GM18519 (cell line): Measurements from ENCODE around the gene CDKN1A.
"Not testable (repeated sequence)": the region's sequence is repeated elsewhere in the genome, so short reads cannot be mapped to it uniquely, and the experiment has no call there.

ENCODE experiments used
- ATAC-seq: cut with Tn5 transposase; IDR thresholded peaks from one replicate; pipeline ENCODE4 v1.9.1; 2021; ENCODE audit warnings: mild to moderate bottlenecking, moderate library complexity; ENCODE audit not compliant: unreplicated experiment, low FRiP score

Gene CDKN1A

DNA sequence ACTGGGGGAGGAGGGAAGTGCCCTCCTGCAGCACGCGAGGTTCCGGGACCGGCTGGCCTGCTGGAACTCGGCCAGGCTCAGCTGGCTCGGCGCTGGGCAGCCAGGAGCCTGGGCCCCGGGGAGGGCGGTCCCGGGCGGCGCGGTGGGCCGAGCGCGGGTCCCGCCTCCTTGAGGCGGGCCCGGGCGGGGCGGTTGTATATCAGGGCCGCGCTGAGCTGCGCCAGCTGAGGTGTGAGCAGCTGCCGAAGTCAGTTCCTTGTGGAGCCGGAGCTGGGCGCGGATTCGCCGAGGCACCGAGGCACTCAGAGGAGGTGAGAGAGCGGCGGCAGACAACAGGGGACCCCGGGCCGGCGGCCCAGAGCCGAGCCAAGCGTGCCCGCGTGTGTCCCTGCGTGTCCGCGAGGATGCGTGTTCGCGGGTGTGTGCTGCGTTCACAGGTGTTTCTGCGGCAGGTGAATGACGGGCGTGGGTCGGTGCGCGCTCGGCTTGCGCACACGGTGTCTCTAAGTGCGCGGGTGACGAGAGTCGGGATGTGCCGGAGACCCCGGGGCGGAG is at the start of gene CDKN1A:
CDKN1A (plus strand) TSS at position 227 of the 555 bp plus-strand sequence. CDS start 5,388 bp downstream, outside the sequence.
- peak; percentile 33 for ATAC-seq

DNA sequence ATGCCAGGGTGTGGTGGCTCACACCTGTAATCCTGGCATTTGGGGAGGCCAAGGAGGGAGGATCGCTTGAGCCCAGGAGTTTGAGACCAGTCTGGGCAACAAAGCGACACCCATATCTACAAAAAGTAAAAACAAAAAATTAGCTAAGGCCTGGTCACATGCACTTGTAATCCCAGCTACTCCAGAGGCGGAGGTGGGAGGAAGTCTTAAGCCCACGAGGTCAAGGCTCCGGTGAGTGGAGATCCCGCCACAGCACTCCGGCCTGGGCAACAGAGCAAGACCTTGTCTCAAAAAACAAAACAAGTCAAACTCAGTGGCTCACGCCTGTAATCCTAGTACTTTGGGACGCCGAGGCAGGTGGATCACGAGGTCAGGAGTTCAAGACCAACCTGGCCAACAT is 48.7 kb upstream of the CDKN1A start:
- no peak for ATAC-seq

DNA sequence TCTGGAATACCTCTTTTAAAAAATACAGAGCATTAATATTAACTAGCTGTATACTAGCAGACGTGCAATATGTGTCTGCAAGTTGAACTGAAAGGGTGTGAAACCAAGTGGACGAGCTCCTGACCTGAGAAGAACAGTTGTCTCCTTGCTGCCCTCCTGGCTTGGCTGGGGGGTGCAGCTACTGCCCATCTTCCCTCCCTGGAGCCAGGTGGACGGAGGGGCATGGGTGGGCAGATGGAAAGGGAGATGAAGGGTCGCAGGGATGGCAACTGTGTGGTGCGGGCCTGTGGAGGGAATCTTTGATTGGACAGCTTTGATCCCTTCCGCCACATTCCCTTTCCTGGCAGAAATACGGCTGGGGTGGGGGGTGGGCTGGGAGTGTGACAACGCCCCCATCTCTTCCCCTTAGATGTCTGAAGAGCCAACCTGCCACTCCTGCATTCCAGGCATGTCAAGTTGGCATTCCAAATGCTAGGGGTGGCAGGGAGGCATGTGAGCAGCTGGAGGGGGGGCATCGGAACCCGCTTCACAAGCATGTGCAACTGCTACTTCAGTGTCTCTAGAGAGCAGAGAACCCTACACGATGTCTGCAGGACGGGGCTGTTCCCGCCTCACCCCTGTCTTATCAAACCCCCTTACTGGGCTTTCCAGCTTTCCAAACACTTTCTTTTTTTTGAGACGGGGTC is 47.0 kb upstream of the CDKN1A start:
- ATAC-seq, result no peak

DNA sequence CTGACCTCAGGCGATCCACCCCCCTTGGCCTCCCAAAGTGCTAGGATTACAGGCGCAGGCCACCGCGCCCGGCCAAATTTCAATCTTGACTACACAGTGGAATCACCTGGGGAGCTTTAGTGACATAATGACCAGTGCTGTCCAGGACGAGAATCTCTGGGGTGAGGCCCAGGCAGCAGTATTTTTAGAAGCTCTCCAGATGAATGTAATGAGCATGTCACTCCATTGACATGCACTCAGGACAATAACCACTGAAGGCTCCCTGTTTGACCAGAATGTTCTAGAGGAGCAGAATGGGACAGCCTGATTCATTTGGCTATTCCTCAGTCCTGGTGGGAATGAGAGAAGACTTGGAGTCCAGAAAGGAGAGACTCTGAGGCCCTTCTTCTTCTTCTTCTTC is 45.1 kb upstream of the CDKN1A start:
- no peak for ATAC-seq

DNA sequence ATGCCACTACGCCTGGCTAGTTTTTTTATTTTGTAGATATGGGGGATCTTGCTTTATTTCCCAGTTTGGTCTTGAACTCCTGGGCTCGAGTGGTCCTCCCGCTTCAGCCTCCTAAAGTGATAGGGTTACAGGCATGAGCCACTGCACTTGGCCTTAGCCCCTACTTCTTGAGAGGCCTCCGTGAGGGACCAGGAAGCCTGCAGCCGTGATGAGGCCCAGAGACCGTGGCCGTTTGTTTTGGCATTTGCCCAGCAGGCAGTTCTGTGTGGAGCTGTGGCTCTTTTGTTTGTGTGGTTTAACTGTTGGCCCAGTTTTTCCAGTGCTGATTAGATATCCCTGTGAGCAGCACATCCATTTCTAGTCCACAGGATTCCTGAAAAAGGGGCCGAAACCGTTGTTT is 44.6 kb upstream of the CDKN1A start:
- ATAC-seq, result no peak

DNA sequence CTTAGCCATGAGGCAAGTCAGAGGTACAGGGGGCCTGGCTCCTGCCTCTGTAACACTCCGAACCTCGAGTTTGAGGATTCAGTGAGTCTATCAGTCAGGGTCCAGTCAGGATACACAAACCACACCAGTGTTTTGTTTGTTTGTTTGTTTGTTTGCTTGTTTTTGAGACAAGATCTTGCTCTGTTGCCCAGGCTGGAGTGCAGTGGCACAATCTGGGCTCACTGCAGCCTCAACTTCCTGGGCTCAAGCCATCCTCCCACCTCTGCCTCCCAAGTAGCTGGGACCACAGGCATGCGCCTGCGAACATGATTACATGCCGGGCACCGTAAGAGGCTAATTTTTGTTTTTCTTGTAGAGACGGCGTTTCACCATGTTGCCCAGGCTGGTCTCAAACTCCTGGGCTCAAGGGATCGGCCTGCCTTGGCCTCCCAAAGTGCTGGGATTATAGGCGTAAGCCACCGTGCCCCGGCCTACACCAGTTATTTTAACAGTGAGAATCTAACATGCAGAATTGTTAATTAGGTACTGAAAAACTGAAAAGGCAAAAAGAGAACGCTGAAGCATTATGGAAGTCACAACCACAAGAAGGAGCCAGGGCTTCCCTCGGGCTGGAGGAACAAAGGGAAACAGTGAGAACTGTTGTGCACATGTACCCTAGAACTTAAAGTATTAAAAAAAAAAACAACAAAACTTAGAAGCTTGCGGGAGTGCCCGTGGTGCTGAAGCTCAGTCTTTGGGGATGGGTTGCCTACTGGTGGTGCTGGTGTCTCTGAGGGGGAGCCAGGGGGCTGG is 44.0 kb upstream of the CDKN1A start:
- ATAC-seq, result no peak

DNA sequence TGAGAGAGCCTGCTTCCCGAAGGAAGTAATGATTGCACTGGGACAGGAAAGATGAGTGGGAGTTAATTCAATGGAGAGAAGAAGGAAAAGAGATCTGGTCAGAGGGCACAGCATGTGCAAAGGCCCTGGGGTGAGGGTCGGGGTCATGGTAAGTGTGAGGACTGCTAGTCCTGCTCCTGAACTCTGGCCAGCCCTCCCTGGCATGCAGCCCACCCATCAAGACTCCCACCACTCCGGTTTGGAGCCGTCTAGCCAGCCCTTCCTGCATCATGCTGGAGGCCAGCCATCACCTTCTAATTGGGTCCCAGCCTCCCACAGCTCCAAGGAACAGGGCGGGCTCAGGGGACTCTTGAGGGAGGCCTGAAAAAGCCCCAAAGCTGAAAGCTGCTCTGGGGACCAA is 42.2 kb upstream of the CDKN1A start:
- ATAC-seq, result no peak

DNA sequence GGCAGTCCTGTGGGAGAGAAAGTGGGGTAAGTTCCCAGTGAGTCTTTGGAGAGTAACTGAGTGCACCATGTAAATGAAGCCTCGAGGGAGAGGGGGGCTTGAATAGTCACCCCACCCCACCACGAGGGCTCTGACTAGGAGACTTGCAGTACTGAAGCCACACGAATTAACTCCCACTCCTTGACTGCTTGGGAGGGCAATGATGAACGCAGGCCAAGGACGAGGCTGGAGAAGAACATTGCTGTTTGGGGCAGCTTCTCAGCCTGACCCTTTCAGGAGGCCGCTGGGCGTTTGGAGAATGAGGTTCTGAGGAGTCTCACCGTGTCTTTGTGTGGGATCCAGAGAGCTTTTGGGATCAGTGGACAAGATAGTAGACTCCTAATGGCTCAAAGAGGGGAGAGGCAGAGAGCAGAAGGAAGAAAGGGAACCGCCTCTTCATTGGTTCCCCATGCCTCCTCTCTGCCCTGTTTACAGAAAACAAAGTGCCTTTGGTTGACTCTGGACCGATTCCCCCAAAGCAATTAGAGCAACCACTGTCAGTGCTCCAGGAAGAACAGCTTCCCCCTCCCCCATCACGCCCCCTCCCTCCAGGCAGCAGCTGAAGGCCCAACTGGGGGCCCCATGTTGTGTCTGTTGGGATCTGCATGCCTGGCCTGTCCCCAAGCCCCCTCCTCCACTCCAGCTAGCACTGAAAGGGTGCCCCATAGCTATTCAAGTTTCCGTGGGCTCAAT is 41.7 kb upstream of the CDKN1A start:
- ATAC-seq, result no peak

DNA sequence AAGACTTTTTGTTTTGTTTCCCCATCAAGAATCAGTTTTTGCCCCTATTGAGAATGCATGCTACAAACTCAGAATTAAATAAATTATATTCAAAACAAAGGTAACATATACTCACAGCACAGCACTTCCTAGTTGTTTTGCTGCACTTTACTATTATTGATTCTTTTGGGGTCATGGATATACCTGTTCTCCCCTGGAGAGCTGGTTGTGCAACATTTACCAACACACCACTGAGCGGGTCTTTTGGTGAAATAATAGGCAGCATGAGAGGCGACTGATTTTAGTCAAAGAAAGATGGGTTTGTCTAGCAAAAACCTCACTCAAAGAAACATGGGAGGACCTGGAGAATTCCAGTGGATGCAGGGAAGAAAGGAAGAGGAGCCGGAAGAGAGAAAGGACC is 39.9 kb upstream of the CDKN1A start:
- no peak for ATAC-seq

DNA sequence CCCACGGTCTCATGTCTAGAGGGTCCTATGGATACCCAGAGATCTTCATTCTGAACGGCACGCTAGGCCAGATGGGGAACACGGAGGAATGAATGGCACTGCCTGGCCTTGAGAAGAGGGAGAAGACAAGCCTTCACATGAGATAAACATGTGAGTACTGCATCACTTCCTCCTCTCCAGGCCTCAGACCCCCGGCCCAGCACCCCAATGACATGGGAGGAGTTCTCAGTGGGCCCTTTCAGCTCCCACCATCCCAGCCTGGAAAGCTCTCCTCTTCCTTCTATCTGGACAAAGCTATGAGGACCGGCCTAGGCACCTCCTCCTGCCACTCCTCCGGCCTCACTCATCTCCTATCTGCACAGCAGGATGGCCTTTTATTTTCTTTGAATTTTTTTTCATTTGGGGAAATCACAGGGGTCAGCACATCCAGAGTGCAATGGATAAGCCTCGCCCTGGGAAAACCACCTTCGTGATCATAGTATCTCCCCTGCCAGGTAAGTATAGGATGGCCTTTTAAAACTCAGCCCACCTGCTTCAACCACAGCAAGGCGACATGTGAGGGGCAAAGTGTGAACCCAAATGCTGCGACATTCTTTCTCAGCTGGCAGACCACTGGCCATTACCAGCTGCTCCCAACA is 39.2 kb upstream of the CDKN1A start:
- no peak for ATAC-seq

DNA sequence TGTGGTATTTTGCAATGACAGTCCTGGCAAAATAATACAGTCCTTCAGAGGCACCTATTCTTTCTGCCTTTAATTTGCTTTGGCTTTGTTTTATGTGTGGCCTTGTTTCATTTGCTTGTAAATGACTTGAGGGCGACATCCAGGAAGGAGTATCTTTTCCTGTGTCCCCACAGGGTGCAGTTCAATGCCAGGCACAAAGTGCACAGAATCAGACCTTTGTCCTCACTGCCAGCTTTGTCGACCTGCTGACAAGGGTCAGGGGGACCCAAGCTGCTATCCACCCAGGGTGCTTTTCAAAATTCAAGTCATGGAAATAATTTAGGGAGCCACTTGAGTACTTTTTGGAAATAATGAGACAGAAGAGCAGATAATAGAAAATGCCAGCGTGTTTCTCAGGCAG is 37.0 kb upstream of the CDKN1A start:
- no peak for ATAC-seq

DNA sequence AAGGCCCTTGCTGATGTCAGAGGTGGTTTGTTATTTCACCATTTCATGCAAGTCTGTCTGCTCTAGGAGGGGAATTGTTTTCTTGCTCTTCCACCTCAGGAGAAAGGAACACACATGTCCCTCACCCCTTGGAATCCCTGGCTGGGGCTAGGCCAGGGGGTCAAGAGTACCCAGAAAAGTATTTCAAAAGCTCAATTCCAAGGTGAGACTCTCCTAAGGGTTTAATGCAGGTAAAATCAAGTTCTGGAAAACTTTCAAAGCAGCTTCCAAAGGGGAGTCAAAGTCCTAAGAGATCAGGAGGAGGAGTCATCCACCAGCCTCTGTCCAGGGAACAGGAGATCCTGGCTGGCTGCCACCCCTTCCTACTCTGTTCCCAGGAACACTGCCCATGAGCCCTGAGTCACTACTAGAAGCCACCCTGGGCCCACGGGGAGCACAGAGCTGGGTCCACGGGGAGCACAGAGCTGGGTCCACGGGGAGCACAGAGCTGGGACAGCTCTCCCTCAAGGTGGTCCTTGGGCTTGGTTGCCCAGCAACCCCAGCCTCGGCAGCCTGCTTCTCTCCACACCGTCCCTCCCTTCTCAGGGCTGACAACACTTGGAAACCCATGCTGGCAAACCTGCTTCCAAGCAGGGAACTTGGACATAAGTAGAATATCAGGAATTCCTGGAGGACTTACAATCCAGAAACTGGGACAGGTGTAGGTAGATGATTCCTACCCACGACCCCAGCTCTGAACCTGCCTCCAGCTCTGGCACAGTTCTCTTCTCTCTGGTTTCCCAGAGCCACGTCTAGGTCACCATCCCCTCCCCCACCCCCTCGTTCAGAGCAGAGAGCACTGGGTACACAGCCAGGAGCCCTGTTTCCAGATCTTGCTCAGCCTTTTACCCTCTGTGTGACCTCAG is 35.3 kb upstream of the CDKN1A start:
- no peak for ATAC-seq

DNA sequence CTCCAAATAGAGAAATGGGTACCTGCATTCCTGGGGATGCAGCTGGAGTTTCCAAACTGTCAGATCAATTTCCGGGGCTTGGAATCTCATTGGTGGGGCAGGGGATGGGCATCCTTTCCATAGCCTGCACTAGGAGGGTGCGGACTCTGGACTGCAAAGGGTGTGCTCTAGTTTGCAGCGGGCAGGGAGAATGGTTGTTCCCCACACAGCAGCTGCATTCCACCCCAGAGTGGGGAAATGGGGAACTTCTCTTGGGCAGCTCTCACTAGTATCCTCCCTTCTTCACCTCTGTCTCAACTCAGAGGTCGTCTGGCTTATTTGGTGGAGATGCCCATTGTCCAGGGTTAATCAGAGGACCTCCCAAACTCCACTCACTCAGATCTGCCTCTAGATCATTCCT is 34.5 kb upstream of the CDKN1A start:
- ATAC-seq, result no peak

DNA sequence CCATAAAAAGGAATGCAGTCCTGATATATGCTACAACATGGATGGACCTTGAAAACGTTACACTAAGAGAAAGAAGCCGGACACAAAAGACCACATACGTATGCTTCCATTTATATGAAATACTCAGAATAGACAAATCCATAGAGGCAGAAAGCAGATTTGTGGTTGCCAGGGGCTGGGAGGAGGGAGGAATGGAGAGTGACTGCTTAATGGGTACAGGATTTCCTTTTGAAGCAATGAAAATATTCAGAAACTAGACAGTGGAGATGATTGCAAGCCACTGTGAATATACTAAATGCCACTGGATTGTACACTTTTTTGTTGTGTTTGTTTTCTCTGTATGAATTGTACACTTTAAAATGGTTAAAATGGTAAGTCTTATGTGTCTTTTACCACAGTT is 29.4 kb upstream of the CDKN1A start:
- ATAC-seq, result no peak

DNA sequence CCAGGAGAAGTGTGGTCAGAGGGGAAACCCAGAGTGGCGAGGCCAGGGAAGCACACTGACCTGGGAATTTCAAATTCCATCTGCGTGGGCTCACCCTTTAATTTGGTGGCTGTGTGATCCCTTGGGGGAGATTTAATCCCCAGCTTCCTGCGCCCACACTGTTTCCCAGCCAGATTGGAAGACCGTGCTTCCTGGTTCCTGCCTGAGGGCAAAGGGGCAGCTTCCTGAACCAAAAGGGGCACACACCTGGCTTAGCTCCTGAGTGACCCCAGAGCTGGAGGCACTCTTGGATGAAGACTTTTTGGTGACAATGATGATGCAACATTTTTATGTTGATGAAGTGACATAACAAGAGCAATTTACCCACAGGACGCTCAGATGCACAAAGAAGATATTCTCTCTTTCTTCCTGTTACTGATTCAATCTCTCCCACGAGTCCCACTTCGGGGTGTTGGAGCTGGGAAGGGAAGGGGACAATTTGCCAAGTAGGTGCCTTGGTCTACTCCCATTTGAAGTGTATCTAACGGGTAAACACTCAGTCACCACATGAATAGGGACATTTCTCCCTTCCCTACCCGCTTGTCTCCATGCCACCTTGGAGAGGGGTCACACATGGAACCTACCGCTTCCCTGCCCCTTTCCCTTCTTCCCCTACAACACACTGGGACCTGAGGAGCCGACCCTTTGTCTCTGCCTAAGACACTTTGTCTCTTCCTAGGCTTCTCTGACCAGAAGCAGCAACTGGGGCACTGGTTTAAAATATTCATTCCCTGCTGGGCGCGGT is 28.6 kb upstream of the CDKN1A start:
- ATAC-seq, result no peak

DNA sequence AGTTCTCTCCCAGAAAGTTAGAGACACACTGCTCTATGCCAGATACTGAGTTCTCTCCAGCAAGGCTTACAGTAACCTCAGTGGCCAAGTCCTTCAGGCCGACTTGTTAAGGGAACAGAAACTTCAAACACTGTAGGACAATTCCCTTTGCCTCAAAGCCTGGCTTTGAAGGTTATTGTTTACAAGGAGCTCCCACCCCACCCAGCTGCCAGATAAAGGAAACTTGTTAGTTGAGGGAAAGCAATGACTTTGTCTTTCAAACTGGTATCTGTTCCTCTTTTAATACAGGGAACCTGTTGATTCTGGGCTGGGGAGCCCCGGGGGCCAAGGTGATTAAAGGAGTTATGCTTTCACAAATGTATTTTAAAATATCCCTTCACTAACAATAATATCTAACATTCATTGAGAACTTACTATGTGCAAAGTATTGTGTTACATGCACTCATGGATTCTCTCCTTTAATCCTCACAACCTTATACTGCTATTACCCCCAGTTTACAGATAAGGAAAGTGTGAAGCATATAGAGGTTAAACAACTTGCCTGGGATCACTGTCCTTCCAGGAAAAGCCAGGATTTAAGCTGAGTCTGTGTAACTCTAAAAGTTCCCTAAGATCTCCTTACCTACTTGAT is 27.6 kb upstream of the CDKN1A start:
- ATAC-seq, result no peak

DNA sequence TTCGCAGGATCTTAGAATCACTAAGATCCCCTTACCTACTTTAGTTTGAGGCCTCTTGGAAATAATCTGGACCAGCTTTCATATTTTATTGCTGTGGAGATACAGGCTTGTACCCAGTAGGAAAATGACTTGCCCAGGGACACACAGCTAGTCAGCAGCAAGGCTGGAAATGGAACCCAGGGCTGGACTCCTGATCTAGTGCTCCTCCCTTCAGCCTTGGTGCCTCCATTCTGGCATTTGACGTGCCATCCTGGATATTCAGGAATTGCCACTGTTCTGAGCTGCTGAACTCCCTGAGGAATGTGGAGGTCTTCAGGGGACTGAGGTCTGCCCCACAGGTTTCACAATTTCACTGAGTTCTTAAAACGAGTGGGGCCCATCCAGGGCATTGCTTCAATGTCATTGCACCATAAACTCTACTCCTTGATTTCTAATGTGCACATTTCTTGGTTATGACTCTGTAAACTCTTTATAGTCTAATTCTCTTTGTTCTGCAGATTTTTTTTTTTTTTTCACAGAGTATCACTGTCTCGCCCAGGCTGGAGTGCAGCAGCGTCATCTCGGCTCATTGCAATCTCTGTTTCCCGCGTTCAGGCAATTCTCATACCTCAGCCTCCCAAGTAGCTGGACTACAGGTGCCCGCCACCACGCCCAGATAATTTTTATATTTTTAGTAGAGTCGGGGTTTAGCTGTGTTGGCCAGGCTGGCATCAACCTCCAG is 26.7 kb upstream of the CDKN1A start:
- ATAC-seq, result no peak

DNA sequence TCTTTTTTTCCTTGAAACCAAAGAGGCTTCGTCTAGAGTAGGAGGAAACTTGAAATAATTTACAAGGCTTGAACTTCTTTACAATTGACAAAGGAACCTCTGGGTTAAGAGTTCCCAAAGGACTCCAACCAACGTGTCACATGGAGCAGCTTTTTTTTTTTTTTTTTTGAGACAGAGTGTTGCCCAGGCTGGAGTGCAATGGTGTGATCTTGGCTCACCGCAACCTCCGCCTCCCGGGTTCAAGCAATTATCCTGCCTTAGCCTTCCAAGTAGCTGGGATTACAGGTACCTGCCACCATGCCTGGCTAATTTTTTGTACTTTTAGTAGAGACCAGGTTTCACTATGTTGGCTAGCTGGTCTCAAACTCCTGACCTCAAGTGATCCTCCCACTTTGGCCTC is 24.0 kb upstream of the CDKN1A start:
- ATAC-seq, result not testable (repeated sequence)
